Keratinocyte (primary cell): ENCODE measurements around the gene EPB41.

Source experiments
- CTCF ChIP-seq, 3 experiments: IDR thresholded peaks in 1 of 3; conservative IDR thresholded peaks in 1 of 3; optimal IDR thresholded peaks in 1 of 3; 2 replicates in 2 of 3; 3 replicates in 1 of 3; pipeline versions ENCODE3 to v1.5.1; 2011; ENCODE audit warnings: low read length in 3 of 3, mild to moderate bottlenecking in 3 of 3, moderate library complexity in 2 of 3, control low read depth in 1 of 3, inconsistent platforms in 1 of 3; ENCODE audit not compliant: insufficient read depth in 2 of 3; ENCODE audit errors: extremely low read depth in 1 of 3
- EZH2 ChIP-seq: IDR thresholded peaks from one replicate; pipeline ENCODE4 v1.6.1; 2012; ENCODE audit warnings: inconsistent platforms, mild to moderate bottlenecking, low read length, moderate library complexity

GRCh38 chr1:29105822-29106221 is 191.5 kb downstream of the EPB41 start:
- TF ChIP-seq CTCF (optimal IDR thresholded peaks at IDR 0.05 in 1 of 3, IDR thresholded peaks at IDR 0.05 in 1 of 3, conservative IDR thresholded peaks at IDR 0.05 in 1 of 3; ENCODE audit: extremely low read depth in 1 of 3, insufficient read depth in 2 of 3, low read length in 3 of 3), result no peak
- no peak for TF ChIP-seq EZH2
